Cardiac muscle cell (in vitro differentiated cells and primary cell): ENCODE measurements around the gene SOX6. TPM values are rescaled to one million over a fixed set of nuclear protein-coding genes. Genes with fewer than 3 reads are reported as not detected.

Experiments used
- DNase-seq, 2 donors: peaks; one replicate each; pipeline versions ENCODE4 v3.0.0 to v3.0.0-alpha.2; 2010 to 2017; ENCODE audit warnings: low read depth in 1 of 2, low spot score in 1 of 2
- H3K27ac ChIP-seq: fragments of 200-600 bp; sonication (generic); 2 replicates; pipeline ENCODE4 v1.5.1; 2016
- H3K27me3 ChIP-seq: fragments of 200-600 bp; sonication (generic); 2 replicates; pipeline ENCODE4 v1.6.0; 2016; ENCODE audit warnings: control low read depth
- H3K36me3 ChIP-seq: fragments of 200-600 bp; sonication (generic); 2 replicates; pipeline ENCODE4 v1.5.1; 2016; ENCODE audit warnings: control low read depth
- H3K4me1 ChIP-seq: fragments of 200-600 bp; sonication (generic); 2 replicates; pipeline ENCODE4 v1.8.1; 2017; ENCODE audit warnings: low read depth, mild to moderate bottlenecking, mixed run types
- H3K4me3 ChIP-seq: fragments of 200-600 bp; sonication (generic); 2 replicates; pipeline ENCODE4 v1.5.1; 2016; ENCODE audit warnings: mild to moderate bottlenecking
- H3K9me3 ChIP-seq: fragments of 200-600 bp; sonication (generic); 2 replicates; pipeline ENCODE4 v1.5.1; 2017; ENCODE audit warnings: low read depth, mild to moderate bottlenecking, control low read depth
- CTCF ChIP-seq: IDR thresholded peaks from 2 replicates; pipeline ENCODE4 v1.5.1; 2012; ENCODE audit warnings: low read depth, mild to moderate bottlenecking, low read length
- polyA plus RNA-seq: library from polyadenylated mRNA; unstranded; fragments of >200 nt; fragmentation: Nextera tagmentation; extraction: Ambion mirVana; gene quantifications from 2 replicates; pipeline ENCODE4 v1.2.1, GENCODE V29; 2016
- total RNA-seq: library from RNA; depleted of rRNA; stranded (reverse); fragments of >200 nt; gene quantifications from 2 replicates; pipeline ENCODE4 v1.2.3, GENCODE V29; 2016

Gene SOX6
- total and polyA plus RNA-seq, 2 experiments from 2014 or later, result 7.0 to 9.6 TPM

- no peaks in the 10 kb centered on the region for H3K9me3 ChIP-seq
- no peaks in the 10 kb centered on the region for H3K36me3 ChIP-seq
- H3K27ac ChIP-seq, result no peak overlapping the region
- no peak for DNase-seq
- no peak overlapping the region for H3K4me3 ChIP-seq
- no peak for TF ChIP-seq CTCF
- H3K27me3 ChIP-seq, result peaks cover 3% of the 10 kb centered on the region
- H3K4me1 ChIP-seq, result peaks cover 18% of the 10 kb centered on the region
These were observed 369.3 kb downstream of the SOX6 start for GRCh38 chr11:15987046-15987445.

- no peak for DNase-seq
- peaks cover 5% of the 10 kb centered on the region for H3K27me3 ChIP-seq
- no peak overlapping the region for H3K4me3 ChIP-seq
- H3K9me3 ChIP-seq, result no peaks in the 10 kb centered on the region
- H3K4me1 ChIP-seq, result peaks cover 18% of the 10 kb centered on the region
- no peak overlapping the region for H3K27ac ChIP-seq
- no peaks in the 10 kb centered on the region for H3K36me3 ChIP-seq
- no peak for TF ChIP-seq CTCF
These were observed 370.5 kb downstream of the SOX6 start for GRCh38 chr11:15985860-15986139.

- Histone ChIP-seq H3K27ac (no peak overlapping the region), H3K9me3 (no peaks in the 10 kb centered on the region), H3K27me3 (peaks cover 10% of the 10 kb centered on the region), H3K36me3 (no peaks in the 10 kb centered on the region), H3K4me1 (peaks cover 18% of the 10 kb centered on the region), H3K4me3 (no peak overlapping the region)
- no peak for TF ChIP-seq CTCF
- peak in 1 of 2 donors; percentile 29 for DNase-seq
These were observed 371.1 kb downstream of the SOX6 start for GRCh38 chr11:15985127-15985859.

- Histone ChIP-seq H3K36me3 (no peaks in the 10 kb centered on the region), H3K27me3 (peaks cover 10% of the 10 kb centered on the region), H3K4me1 (no peaks in the 10 kb centered on the region), H3K27ac (no peak overlapping the region), H3K9me3 (no peaks in the 10 kb centered on the region), H3K4me3 (no peak overlapping the region)
- DNase-seq, result no peak
- no peak for TF ChIP-seq CTCF
These were observed 375.1 kb downstream of the SOX6 start for GRCh38 chr11:15981292-15981691.

GRCh38 chr11:15977116-15977515 lies 379.2 kb downstream of the SOX6 start:
- no peak for TF ChIP-seq CTCF
- DNase-seq, result no peak
- no peaks in the 10 kb centered on the region for H3K9me3 ChIP-seq
- H3K4me1 ChIP-seq, result no peaks in the 10 kb centered on the region
- no peaks in the 10 kb centered on the region for H3K36me3 ChIP-seq
- no peak overlapping the region for H3K4me3 ChIP-seq
- H3K27me3 ChIP-seq, result peaks cover 8% of the 10 kb centered on the region
- H3K27ac ChIP-seq, result no peak overlapping the region
